ENCODE measurements around the gene GNA12. TPM values are rescaled to one million over a fixed set of nuclear protein-coding genes. Genes with fewer than 3 reads are reported as not detected.
"Not testable (repeated sequence)": the region's sequence is repeated elsewhere in the genome, so short reads cannot be mapped to it uniquely, and the experiment has no call there.

GNA12 gene
- total and polyA plus RNA-seq, 2 experiments from 2014 or later, result 28.4 to 40.2 TPM

GRCh38 chr7:2738766-2739549 lies 105.2 kb downstream of the GNA12 start:
- Histone ChIP-seq H3K4me1 (ENCODE audit: insufficient read depth) (no peaks in the 10 kb centered on the region), H3K4me2 (no peak overlapping the region), H3K9me2 (replicated peaks; ENCODE audit: insufficient read depth) (no peaks in the 10 kb centered on the region), H3K9me3 (ENCODE audit: low read depth) (no peaks in the 10 kb centered on the region), H3K79me2 (peaks cover 46% of the 10 kb centered on the region), H3K36me3 (replicated peaks; ENCODE audit: insufficient read depth, low read depth) (no peaks in the 10 kb centered on the region), H2AFZ (no peak overlapping the region), H3K27me3 (no peaks in the 10 kb centered on the region), H4K20me1 (ENCODE audit: insufficient read depth, poor library complexity, severe bottlenecking) (no peaks in the 10 kb centered on the region), H3K27ac (no peak overlapping the region), H3K4me3 (no peak overlapping the region)
- DNase-seq (ENCODE audit: low spot score), result no peak
- 97% methylated on average over 19 of the region's 19 CpGs for WGBS (ENCODE audit: low lambda C conversion rate, missing lambda C conversion rate)
- TF ChIP-seq EZH2 (IDR thresholded peaks at IDR 0.05; ENCODE audit: borderline replicate concordance) (no peak), CTCF (IDR thresholded peaks at IDR 0.05; ENCODE audit: poor library complexity) (no peak), EZH2phosphoT487 (IDR thresholded peaks at IDR 0.05; ENCODE audit: low read depth, severe bottlenecking, unreplicated experiment) (no peak)

- Histone ChIP-seq H4K20me1 (ENCODE audit: insufficient read depth, poor library complexity, severe bottlenecking) (no peaks in the 10 kb centered on the region), H3K9me3 (ENCODE audit: low read depth) (no peaks in the 10 kb centered on the region), H3K9me2 (replicated peaks; ENCODE audit: insufficient read depth) (no peaks in the 10 kb centered on the region), H3K4me3 (no peak overlapping the region), H3K36me3 (replicated peaks; ENCODE audit: insufficient read depth, low read depth) (no peaks in the 10 kb centered on the region), H3K27me3 (no peaks in the 10 kb centered on the region), H2AFZ (no peak overlapping the region), H3K4me1 (ENCODE audit: insufficient read depth) (peaks cover 7% of the 10 kb centered on the region), H3K79me2 (peaks cover 46% of the 10 kb centered on the region), H3K4me2 (no peak overlapping the region), H3K27ac (no peak overlapping the region)
- TF ChIP-seq CTCF (IDR thresholded peaks at IDR 0.05; ENCODE audit: poor library complexity) (no peak), EZH2phosphoT487 (IDR thresholded peaks at IDR 0.05; ENCODE audit: low read depth, severe bottlenecking, unreplicated experiment) (no peak), EZH2 (IDR thresholded peaks at IDR 0.05; ENCODE audit: borderline replicate concordance) (no peak)
- no peak for DNase-seq (ENCODE audit: low spot score)
- 89% methylated on average over 18 of the region's 18 CpGs for WGBS (ENCODE audit: low lambda C conversion rate, missing lambda C conversion rate)
Observed at GRCh38 chr7:2737771-2738540, 106.2 kb downstream of the GNA12 start.

GRCh38 chr7:2737005-2737743 lies 106.9 kb downstream of the GNA12 start:
- WGBS (ENCODE audit: low lambda C conversion rate, missing lambda C conversion rate), result 95% methylated on average over 15 of the region's 15 CpGs
- not testable (repeated sequence) for H3K9me3 ChIP-seq (ENCODE audit: low read depth); H3K4me2 ChIP-seq; H3K27ac ChIP-seq; DNase-seq (ENCODE audit: low spot score); H4K20me1 ChIP-seq (ENCODE audit: insufficient read depth, poor library complexity, severe bottlenecking); H3K36me3 ChIP-seq (replicated peaks; ENCODE audit: insufficient read depth, low read depth); H2AFZ ChIP-seq; H3K9me2 ChIP-seq (replicated peaks; ENCODE audit: insufficient read depth); H3K27me3 ChIP-seq; H3K4me3 ChIP-seq
- Histone ChIP-seq H3K79me2 (peaks cover 43% of the 10 kb centered on the region), H3K4me1 (ENCODE audit: insufficient read depth) (peaks cover 14% of the 10 kb centered on the region)

Measured in hepatocyte (in vitro differentiated cells).